HG03354 (cell line): Measurements from ENCODE around the gene SYNE3.
A peak's percentile ranks its signal among the peaks of the same experiment; 100 is the strongest.

Experiments used
- ATAC-seq: cut with Tn5 transposase; IDR thresholded peaks from one replicate; pipeline ENCODE4 v1.9.1; 2021; ENCODE audit warnings: mild to moderate bottlenecking; ENCODE audit not compliant: unreplicated experiment, poor library complexity, severe bottlenecking

SYNE3 gene

GRCh38 chr14:95493503-95493902 lies 22.9 kb downstream of the SYNE3 start:
- no peak for ATAC-seq

- no peak for ATAC-seq
Measured at GRCh38 chr14:95491936-95492608, 24.4 kb downstream of the SYNE3 start.

GRCh38 chr14:95490727-95491451 lies 25.6 kb downstream of the SYNE3 start:
- ATAC-seq = no peak

GRCh38 chr14:95490138-95490509 lies 26.3 kb downstream of the SYNE3 start:
- ATAC-seq = no peak

GRCh38 chr14:95489214-95490137 lies 27.0 kb downstream of the SYNE3 start:
- no peak for ATAC-seq

- no peak for ATAC-seq
Measured at GRCh38 chr14:95488376-95489213, 27.9 kb downstream of the SYNE3 start.

- ATAC-seq = no peak
Measured at GRCh38 chr14:95487669-95488084, 28.8 kb downstream of the SYNE3 start.

- ATAC-seq = peak; percentile 71
Measured at GRCh38 chr14:95486875-95487668, 29.4 kb downstream of the SYNE3 start.

GRCh38 chr14:95485222-95485819 lies 31.1 kb downstream of the SYNE3 start:
- no peak for ATAC-seq

- ATAC-seq = no peak
Measured at GRCh38 chr14:95484296-95484695, 32.2 kb downstream of the SYNE3 start.

- no peak for ATAC-seq
Measured at GRCh38 chr14:95483309-95484165, 32.9 kb downstream of the SYNE3 start.

- ATAC-seq = no peak
Measured at GRCh38 chr14:95482627-95483308, 33.7 kb downstream of the SYNE3 start.

GRCh38 chr14:95481391-95482022 lies 34.9 kb downstream of the SYNE3 start:
- ATAC-seq = no peak

GRCh38 chr14:95480887-95481226 lies 35.6 kb downstream of the SYNE3 start:
- ATAC-seq = no peak

GRCh38 chr14:95480109-95480886 lies 36.2 kb downstream of the SYNE3 start:
- no peak for ATAC-seq

GRCh38 chr14:95479494-95479893 lies 37.0 kb downstream of the SYNE3 start:
- no peak for ATAC-seq
